SH-SY5Y (cell line): ENCODE measurements around the gene CD151.

ENCODE experiments used
- GATA2 ChIP-seq: IDR thresholded peaks from 2 replicates; pipeline ENCODE4 v1.6.1; 2011; ENCODE audit warnings: mild to moderate bottlenecking, low read depth, low read length
- GATA3 ChIP-seq: IDR thresholded peaks from 2 replicates; pipeline ENCODE4 v1.6.1; 2011; ENCODE audit warnings: low read depth, mild to moderate bottlenecking, low read length, moderate library complexity

GRCh38 chr11:870418-870817 lies 37.7 kb downstream of the CD151 start:
- TF ChIP-seq GATA3: no peak
- no peak for TF ChIP-seq GATA2
